ENCODE measurements around the gene ZNF428. TPM values are rescaled to one million over a fixed set of nuclear protein-coding genes. Genes with fewer than 3 reads are reported as not detected.

ZNF428 gene
- total RNA-seq, 1 donor from 2014 or later, result 32.3 TPM

DNA sequence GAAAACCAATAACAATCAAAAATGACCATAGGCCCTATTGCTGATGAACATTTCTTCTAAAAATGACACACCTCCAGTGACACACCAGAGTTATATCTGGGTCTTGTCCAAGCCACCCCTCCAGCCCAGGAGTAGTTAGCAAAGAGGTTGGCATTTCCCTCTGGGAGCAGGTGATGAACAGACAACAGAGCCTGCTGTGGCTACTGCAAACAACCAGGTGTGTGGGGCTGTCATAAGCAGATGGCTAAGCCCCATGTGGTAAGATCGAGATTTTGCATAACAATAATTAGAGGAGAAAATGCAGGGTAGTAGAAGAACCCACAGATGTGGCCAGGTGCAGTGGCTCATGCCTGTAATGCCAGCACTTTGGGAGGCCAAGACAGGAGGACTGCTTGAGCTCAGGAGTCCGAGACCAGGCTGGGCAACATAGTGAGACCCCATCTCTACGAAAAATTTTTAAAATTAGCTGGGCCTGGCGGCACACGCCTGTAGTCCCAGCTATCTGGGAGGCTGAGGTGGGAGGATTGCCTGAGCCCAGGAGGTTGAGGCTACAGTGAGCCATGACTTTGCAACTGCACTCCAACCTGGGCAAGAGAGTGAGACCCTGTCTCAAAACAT, 49.1 kb downstream of the ZNF428 start:
- Histone ChIP-seq H3K4me1 (peaks cover 19% of the 10 kb centered on the region), H3K9me3 (replicated peaks) (no peaks in the 10 kb centered on the region), H3K27me3 (ENCODE audit: low read depth) (no peaks in the 10 kb centered on the region), H3K4me3 (no peak overlapping the region), H3K27ac (replicated peaks) (no peak overlapping the region), H3K36me3 (peaks cover 11% of the 10 kb centered on the region)
- no peak for DNase-seq
- intact Hi-C loops (cut with micrococcal nuclease), result no loop called here
- TF ChIP-seq, protein P1, sequence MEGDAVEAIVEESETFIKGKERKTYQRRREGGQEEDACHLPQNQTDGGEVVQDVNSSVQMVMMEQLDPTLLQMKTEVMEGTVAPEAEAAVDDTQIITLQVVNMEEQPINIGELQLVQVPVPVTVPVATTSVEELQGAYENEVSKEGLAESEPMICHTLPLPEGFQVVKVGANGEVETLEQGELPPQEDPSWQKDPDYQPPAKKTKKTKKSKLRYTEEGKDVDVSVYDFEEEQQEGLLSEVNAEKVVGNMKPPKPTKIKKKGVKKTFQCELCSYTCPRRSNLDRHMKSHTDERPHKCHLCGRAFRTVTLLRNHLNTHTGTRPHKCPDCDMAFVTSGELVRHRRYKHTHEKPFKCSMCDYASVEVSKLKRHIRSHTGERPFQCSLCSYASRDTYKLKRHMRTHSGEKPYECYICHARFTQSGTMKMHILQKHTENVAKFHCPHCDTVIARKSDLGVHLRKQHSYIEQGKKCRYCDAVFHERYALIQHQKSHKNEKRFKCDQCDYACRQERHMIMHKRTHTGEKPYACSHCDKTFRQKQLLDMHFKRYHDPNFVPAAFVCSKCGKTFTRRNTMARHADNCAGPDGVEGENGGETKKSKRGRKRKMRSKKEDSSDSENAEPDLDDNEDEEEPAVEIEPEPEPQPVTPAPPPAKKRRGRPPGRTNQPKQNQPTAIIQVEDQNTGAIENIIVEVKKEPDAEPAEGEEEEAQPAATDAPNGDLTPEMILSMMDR (IDR thresholded peaks at IDR 0.05; ENCODE audit: borderline replicate concordance), result no peak

GRCh38 chr19:43569657-43570056, 49.8 kb downstream of the ZNF428 start:
- DNase-seq, result no peak

GRCh38 chr19:43564800-43565199, 54.6 kb downstream of the ZNF428 start:
- Histone ChIP-seq H3K4me3 (no peak overlapping the region), H3K36me3 (peaks cover 14% of the 10 kb centered on the region), H3K9me3 (replicated peaks) (no peaks in the 10 kb centered on the region), H3K27ac (replicated peaks) (no peak overlapping the region), H3K27me3 (ENCODE audit: low read depth) (no peaks in the 10 kb centered on the region), H3K4me1 (peaks cover 18% of the 10 kb centered on the region)
- intact Hi-C loops (cut with micrococcal nuclease), result no loop called here
- TF ChIP-seq, protein P1 (IDR thresholded peaks at IDR 0.05; ENCODE audit: borderline replicate concordance), result no peak
- DNase-seq, result no peak

More at GRCh38 chr19:43569657-43570056, 49.8 kb downstream of the ZNF428 start:
- Histone ChIP-seq H3K9me3 (replicated peaks) (no peaks in the 10 kb centered on the region), H3K4me3 (no peak overlapping the region), H3K4me1 (peaks cover 13% of the 10 kb centered on the region), H3K27ac (replicated peaks) (no peak overlapping the region), H3K36me3 (peaks cover 11% of the 10 kb centered on the region), H3K27me3 (ENCODE audit: low read depth) (no peaks in the 10 kb centered on the region)
- intact Hi-C loops (cut with micrococcal nuclease), result no loop called here
- TF ChIP-seq, protein P1 (IDR thresholded peaks at IDR 0.05; ENCODE audit: borderline replicate concordance), result no peak

DNA sequence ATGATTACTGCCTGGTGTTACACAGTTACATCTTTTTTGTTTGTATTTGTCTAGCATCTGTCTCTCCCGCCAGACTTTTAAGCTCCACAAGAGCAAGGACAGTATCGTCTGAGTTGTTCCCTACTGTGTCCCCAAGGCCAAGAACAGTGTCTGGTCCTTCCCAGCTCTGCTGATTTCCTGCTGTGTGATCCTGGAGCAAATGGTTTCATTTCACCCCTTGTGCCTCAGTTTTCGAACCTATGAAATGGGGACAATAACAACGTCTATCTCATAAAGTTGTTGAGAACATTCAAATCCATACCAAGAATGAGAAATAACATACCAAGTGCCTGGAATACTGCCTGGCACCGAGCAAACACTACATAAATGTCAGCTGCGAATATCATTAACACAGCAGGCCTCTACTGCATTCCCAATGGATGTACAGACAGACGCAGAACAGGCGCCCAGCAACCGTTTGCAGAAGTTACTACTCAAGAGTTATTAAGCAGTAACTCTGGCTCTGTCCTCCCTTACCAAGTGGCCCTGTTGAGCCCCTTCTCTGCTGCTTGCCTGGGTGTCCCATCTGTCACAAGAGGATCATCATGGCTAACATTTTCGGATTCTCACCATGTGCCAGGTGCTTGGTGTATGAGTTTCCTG, 55.5 kb downstream of the ZNF428 start:
- no peaks in the 10 kb centered on the region for H3K9me3 ChIP-seq (replicated peaks)
- H3K4me1 ChIP-seq, result peaks cover 18% of the 10 kb centered on the region
- no peak for DNase-seq
- TF ChIP-seq, protein P1 (IDR thresholded peaks at IDR 0.05; ENCODE audit: borderline replicate concordance), result no peak
- H3K27ac ChIP-seq (replicated peaks), result no peak overlapping the region
- H3K4me3 ChIP-seq, result no peak overlapping the region
- intact Hi-C loops (cut with micrococcal nuclease), result no loop called here
- peaks cover 16% of the 10 kb centered on the region for H3K36me3 ChIP-seq
- no peaks in the 10 kb centered on the region for H3K27me3 ChIP-seq (ENCODE audit: low read depth)

DNA sequence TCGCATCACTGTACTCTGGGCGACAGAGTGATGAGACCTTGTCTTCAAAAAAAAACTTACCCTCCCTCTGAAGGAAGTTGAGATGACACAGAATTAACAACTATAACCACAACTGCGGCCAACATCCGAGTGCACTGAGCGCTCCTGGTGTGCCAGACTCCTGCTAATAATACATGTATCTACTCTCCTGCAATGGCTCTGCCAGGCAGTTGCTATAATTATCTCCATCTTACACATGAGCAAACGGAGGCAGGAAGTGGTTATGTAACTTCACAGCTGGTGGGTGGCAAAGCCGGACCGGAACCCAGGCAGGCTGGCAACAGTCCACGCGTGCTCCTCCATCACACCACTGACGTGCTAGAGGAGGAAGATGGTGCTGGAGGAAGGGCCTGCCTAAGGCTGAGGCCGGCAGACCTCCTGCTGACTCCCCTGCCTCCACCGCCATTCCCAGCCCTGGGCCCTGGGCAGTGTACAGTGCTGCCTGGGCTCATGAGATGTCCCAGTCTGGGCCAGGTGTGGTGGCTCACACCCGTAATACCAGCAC, 56.7 kb downstream of the ZNF428 start:
- Histone ChIP-seq H3K4me3 (no peak overlapping the region), H3K27me3 (ENCODE audit: low read depth) (no peaks in the 10 kb centered on the region), H3K27ac (replicated peaks) (peak overlapping the region; percentile 76), H3K36me3 (peaks cover 25% of the 10 kb centered on the region), H3K9me3 (replicated peaks) (no peaks in the 10 kb centered on the region), H3K4me1 (peaks cover 18% of the 10 kb centered on the region)
- TF ChIP-seq, protein P1 (IDR thresholded peaks at IDR 0.05; ENCODE audit: borderline replicate concordance), result no peak
- intact Hi-C loops (cut with micrococcal nuclease), result no loop called here
- peak; percentile 83 for DNase-seq

All from left ventricle myocardium inferior (tissue), 1 donor.